ENCODE results near the gene CDK5RAP2. TPM values are rescaled to one million over a fixed set of nuclear protein-coding genes. Genes with fewer than 3 reads are reported as not detected.

Gene CDK5RAP2
- total RNA-seq, 1 donor from 2014 or later: 80.0 TPM

GRCh38 chr9:120398286-120398685 lies 181.7 kb downstream of the CDK5RAP2 start:
- DNase-seq: no peak
- H3K27me3 Mint-ChIP-seq: no peaks in the 10 kb centered on the region
- no peak for TF ChIP-seq CTCF (IDR thresholded peaks at IDR 0.05)
- H3K4me1 Mint-ChIP-seq: no peaks in the 10 kb centered on the region
- CTCF ChIA-PET: no interaction called here
- H3K9me3 Mint-ChIP-seq: no peaks in the 10 kb centered on the region
- H3K4me3 Mint-ChIP-seq: no peak overlapping the region
- POLR2A ChIA-PET: no interaction called here
- ATAC-seq (ENCODE audit: low read depth): no peak
- intact Hi-C loops (cut with micrococcal nuclease): no loop called here
- no peak overlapping the region for H3K27ac Mint-ChIP-seq
- peaks cover 91% of the 10 kb centered on the region for H3K36me3 Mint-ChIP-seq (ENCODE audit: low read depth)

DNA sequence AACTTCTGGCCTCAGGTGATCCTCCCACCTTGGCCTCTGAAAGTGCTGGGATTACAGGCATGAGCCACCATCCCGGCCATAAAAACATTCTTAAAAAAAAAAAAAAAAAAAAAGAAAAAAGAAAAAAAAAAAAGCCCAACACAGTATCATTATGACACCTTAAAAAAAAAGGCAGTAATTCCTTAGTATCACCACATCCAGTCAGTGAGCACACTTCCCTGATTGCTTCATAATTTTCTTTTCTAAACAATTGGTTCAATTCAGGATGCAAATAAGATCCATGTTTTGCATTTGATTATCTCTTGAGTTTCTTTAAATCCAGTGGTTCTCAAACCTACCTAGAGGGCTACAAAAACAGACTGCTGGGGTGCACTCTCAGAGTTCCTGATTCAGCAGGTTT lies 182.5 kb downstream of the CDK5RAP2 start:
- Mint-ChIP-seq H3K27me3 (no peaks in the 10 kb centered on the region), H3K27ac (no peak overlapping the region), H3K9me3 (no peaks in the 10 kb centered on the region), H3K4me1 (no peaks in the 10 kb centered on the region), H3K36me3 (ENCODE audit: low read depth) (peaks cover 91% of the 10 kb centered on the region), H3K4me3 (no peak overlapping the region)
- ChIA-PET CTCF (no interaction called here), POLR2A (no interaction called here)
- intact Hi-C loops (cut with micrococcal nuclease): no loop called here
- TF ChIP-seq CTCF (IDR thresholded peaks at IDR 0.05): no peak
- ATAC-seq (ENCODE audit: low read depth) (no peak), DNase-seq (no peak)

DNA sequence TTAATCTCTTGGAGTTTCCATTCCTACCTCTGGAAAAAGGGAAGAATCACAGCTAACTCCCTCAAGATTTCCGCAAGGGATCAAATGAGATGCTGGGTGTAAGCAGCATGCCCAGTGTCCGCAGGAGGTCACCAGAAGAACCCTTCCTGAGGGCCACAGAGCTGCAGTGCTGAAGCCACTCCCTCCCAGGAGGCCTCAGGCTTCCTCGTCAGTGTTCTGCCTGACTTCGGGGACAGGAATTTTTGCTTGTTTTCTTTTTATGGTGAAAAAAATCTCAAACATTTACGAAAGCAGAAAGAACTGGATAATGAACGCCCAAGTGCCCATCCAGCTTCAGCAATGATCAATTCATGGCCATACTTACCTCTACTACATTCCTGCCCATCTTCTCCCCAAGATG lies 183.0 kb downstream of the CDK5RAP2 start:
- Mint-ChIP-seq H3K36me3 (ENCODE audit: low read depth) (peaks cover 91% of the 10 kb centered on the region), H3K4me1 (no peaks in the 10 kb centered on the region), H3K4me3 (no peak overlapping the region), H3K9me3 (no peaks in the 10 kb centered on the region), H3K27ac (no peak overlapping the region), H3K27me3 (no peaks in the 10 kb centered on the region)
- ChIA-PET CTCF (no interaction called here), POLR2A (no interaction called here)
- TF ChIP-seq CTCF (IDR thresholded peaks at IDR 0.05): no peak
- ATAC-seq (ENCODE audit: low read depth): no peak
- DNase-seq: no peak
- intact Hi-C loops (cut with micrococcal nuclease): no loop called here

GRCh38 chr9:120396418-120396817 lies 183.5 kb downstream of the CDK5RAP2 start:
- ATAC-seq (ENCODE audit: low read depth) (no peak), DNase-seq (no peak)
- Mint-ChIP-seq H3K4me1 (no peaks in the 10 kb centered on the region), H3K4me3 (no peak overlapping the region), H3K9me3 (no peaks in the 10 kb centered on the region), H3K27ac (no peak overlapping the region), H3K27me3 (no peaks in the 10 kb centered on the region), H3K36me3 (ENCODE audit: low read depth) (peaks cover 93% of the 10 kb centered on the region)
- CTCF ChIA-PET: no interaction called here
- intact Hi-C loops (cut with micrococcal nuclease): no loop called here
- POLR2A ChIA-PET: no interaction called here
- TF ChIP-seq CTCF (IDR thresholded peaks at IDR 0.05): no peak

DNA sequence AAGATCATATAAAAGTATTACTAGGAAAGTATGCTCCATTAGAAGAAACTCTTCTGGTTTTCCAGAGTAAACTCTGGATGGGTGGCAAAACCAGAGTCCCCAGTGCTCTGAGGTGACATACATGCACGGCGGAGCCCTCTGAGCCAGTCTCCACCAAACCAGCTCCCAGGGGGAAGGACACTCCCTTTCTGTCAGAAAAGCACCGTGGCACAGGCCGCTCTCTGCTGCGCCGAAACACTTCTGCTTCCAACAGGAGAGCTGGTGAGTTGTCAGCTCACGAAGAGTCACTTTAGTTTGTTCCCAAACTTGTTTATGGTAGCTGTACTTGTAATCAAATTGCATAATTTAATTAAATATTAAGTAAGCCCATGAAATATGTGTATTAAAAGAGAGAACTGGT lies 184.6 kb downstream of the CDK5RAP2 start:
- no peak overlapping the region for H3K27ac Mint-ChIP-seq
- H3K9me3 Mint-ChIP-seq: no peaks in the 10 kb centered on the region
- POLR2A ChIA-PET: no interaction called here
- no peaks in the 10 kb centered on the region for H3K27me3 Mint-ChIP-seq
- peaks cover 93% of the 10 kb centered on the region for H3K36me3 Mint-ChIP-seq (ENCODE audit: low read depth)
- DNase-seq: no peak
- CTCF ChIA-PET: no interaction called here
- no peak for TF ChIP-seq CTCF (IDR thresholded peaks at IDR 0.05)
- intact Hi-C loops (cut with micrococcal nuclease): no loop called here
- no peak overlapping the region for H3K4me3 Mint-ChIP-seq
- ATAC-seq (ENCODE audit: low read depth): no peak
- H3K4me1 Mint-ChIP-seq: no peaks in the 10 kb centered on the region
